Activated gamma-delta T cell treated with anti-CD3 and anti-CD28 coated beads, Interleukin-2, amount 50 U/mL, for 16 hours (primary cell): Measurements from ENCODE around the gene HSD17B3.
"Not testable (repeated sequence)": the region's sequence is repeated elsewhere in the genome, so short reads cannot be mapped to it uniquely, and the experiment has no call there.

ENCODE experiments used
- DNase-seq: peaks from one replicate; pipeline ENCODE4 v3.0.0-alpha.2; 2020; ENCODE audit warnings: low read depth

Gene HSD17B3

DNA sequence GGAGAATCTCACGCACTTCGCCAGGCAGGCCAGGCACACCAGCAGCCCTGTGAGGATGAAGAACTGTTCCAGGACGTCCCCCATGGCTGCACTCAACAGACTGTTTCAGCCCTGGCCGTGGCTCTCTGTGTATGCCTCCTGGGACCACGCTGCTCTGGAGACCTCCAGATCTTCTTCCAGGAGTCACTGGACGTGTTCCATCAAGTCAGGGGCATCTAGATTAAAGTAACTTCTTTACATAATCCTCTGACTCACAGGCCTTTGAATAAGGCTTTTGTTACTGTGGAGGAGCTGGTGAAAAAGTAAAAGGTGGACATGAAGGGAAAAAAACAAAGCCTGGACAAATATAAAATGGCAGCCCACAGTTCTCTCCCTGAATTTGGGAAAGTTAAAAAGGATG is at the start of gene HSD17B3:
Gene HSD17B3, minus strand, starts transcription at position 156 of the 400 bp plus-strand sequence. Its CDS starts 72 bp downstream, at position 84.
- no peak for DNase-seq

GRCh38 chr9:96350866-96351265 is 48.9 kb upstream of the HSD17B3 start:
- no peak for DNase-seq

- no peak for DNase-seq
Measured at GRCh38 chr9:96348261-96348660, 46.3 kb upstream of the HSD17B3 start.

GRCh38 chr9:96345551-96345950 is 43.6 kb upstream of the HSD17B3 start:
- no peak for DNase-seq

DNA sequence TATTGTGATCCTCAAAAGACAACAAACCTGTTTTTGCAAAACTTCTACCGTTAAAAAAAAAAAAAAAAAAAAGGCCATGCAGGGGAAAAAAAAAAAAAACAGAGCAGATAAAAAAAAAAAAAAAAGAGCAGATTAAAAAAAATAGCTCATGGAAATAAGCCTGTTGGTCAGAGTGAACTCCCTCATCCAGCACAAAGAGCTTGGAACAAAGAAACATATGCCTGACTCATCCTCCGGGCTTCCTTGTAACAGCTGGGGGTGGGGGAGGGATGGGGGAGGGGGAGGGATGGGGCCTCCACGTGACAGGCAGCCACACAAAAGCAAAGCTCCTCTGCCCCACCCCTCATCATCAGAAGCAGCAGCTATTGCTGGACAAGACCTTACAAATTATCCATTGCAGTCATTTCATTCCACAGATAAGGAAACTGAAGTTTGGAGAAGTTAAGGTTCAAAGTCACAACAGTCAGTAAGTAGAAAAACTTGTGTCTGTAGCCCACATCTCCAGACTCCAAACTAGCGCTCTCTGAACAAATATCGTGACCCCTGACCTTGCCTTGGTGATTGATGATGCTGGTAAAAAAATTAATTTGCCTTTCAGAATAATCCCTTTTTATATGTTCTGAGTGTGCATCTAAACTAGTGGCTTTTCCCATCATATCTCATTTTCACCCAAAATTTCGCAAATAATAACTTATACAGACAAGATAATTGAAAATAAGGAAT is 42.6 kb upstream of the HSD17B3 start:
- no peak for DNase-seq

- no peak for DNase-seq
Measured at GRCh38 chr9:96343515-96344360, 41.8 kb upstream of the HSD17B3 start.

DNA sequence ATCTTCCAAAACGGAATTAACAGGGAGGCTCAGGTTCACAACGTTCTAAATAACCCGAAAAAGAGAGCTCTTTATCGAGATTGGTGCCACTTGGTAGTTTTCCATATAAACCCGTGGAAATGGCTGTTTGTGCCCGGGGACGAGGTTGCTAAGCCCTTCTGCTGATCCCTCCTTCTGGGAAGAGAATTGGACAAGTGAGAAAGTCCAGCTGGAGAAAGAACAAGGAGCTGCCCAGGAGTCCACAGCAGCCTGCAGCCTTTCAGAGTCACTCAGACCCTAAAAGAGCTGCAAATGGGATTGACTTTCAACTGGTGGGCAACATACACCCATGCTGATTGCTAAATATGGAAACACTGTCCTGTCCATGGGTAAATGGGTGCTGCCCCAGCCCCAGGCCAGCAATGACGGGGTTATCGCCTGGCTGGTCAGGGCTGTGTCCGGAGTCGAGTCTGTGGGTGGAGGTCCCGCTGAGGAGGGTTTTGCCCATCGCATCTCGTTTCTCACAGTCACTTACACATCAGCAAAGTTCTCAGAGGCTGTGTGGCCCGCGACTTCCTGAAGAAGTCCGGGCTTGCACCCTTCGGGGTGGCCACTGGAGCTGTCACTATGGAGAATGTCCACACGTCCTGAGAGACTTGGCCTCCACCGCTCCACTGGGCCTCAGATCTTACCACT is 40.7 kb upstream of the HSD17B3 start:
- no peak for DNase-seq

- no peak for DNase-seq
Measured at GRCh38 chr9:96340707-96341106, 38.7 kb upstream of the HSD17B3 start.

- DNase-seq = no peak
Measured at GRCh38 chr9:96338299-96338698, 36.3 kb upstream of the HSD17B3 start.

- DNase-seq = no peak
Measured at GRCh38 chr9:96333958-96334357, 32.0 kb upstream of the HSD17B3 start.

DNA sequence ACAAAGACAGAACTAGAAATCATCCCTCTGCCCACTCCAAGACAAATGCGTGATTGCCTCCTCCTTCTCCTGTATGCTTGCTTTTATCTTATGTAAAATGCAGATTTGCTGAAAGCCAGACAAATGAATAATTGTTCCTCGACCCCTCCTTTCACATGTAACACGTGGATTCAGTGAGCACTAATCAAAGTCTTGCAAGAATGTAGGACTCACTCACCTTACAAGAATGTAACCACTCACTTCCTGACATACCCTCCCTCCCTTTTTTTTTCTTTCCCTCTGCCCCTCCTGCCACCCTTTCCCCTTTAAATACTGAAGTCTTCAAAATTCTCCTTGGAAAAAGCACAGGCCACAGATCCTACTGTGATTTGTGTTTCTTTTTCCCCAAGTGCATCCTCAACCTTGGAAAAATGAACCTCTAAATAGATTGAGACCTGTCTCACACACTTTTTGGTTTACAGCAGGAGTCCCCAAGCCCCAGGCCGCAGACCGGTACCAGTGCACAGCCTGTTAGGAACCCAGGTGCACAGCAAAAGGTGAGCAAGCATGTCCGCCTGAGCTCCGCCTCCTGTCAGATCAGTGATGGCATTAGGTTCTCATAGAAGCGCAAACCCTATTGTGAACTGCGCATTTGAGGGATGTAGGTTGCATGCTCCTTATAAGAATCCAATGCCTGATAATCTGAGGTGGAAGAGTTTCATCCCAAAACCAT is 29.4 kb upstream of the HSD17B3 start:
- no peak for DNase-seq

GRCh38 chr9:96327694-96328352 is 25.8 kb upstream of the HSD17B3 start:
- peak; percentile 18 for DNase-seq

- DNase-seq = no peak
Measured at GRCh38 chr9:96323169-96323568, 21.2 kb upstream of the HSD17B3 start.

DNA sequence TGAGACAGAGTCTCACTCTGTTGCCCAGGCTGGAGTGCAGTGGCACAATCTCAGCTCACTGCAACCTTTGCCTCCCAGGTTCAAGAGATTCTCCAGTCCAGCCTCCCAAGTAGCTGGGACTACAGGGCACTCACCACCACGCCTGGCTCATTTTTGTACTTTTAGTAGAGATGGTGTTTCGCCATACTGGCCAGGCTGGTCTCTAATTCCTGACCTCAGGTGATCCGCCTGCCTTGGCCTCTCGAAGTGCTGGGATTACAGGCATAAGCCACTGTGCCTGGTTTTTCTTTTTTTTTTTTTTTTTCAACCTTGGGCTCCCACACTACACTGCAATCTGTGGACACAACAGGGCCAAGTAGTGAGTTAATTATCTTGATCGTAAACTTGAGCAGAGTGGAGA is 20.8 kb upstream of the HSD17B3 start:
- DNase-seq = not testable (repeated sequence)

- not testable (repeated sequence) for DNase-seq
Measured at GRCh38 chr9:96322210-96322609, 20.2 kb upstream of the HSD17B3 start.

- DNase-seq = no peak
Measured at GRCh38 chr9:96321515-96321914, 19.5 kb upstream of the HSD17B3 start.

GRCh38 chr9:96320749-96321280 is 18.8 kb upstream of the HSD17B3 start:
- no peak for DNase-seq

- no peak for DNase-seq
Measured at GRCh38 chr9:96318921-96319565, 17.1 kb upstream of the HSD17B3 start.

DNA sequence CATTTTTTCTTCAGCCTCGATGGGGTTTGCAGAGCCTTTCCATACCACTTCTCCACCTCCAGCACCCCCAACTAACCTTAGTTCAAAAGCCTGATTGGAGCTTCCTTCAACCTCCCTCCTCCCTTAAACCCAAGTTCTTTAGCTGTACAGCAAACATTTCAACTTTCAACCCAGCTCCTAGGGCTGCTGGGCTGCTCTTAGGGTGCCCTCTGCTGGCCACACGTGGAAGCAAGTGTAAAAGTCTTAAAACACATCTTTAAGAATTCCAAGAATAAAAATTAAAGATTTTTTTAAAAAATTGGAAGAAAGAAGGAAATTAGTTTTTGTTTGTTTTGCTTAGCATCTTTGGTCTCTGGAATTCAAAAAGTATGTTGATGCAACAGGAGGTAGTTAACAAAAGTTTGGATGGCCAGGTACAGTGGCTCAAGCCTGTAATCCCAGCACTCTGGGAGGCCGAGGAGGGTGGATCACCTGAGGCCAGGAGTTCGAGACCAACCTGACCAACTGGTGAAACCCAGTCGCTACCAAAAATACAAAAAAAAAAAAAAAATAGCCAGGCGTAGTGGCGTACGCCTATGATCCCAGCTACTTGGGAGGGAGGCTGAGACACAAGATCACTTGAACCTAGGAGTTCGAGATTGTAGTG is 15.5 kb upstream of the HSD17B3 start:
- DNase-seq = peak; percentile 37

DNA sequence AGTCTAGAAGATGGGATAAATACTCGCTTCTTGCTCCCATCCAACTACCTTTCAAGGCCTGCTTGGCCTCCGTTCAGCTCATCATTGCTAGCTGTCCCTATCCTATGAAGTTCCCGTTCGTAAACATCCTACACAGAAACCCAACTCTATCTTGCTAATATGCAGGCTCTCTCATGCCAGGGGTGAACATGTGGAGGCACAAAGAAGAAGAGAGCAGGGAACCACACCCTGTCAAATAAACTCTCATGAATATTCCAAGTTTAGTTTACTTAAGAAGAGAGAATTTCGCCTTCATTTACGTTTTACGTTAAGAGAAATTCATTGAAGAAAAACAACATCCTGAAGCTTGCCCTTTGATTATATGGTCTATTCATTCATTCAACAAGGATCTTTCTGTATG is 7.9 kb upstream of the HSD17B3 start:
- DNase-seq = no peak
